IgD-negative memory B cell (primary cell): ENCODE results near the gene CFAP58. TPM values are rescaled to one million over a fixed set of nuclear protein-coding genes. Genes with fewer than 3 reads are reported as not detected.

Source experiments
- H3K27ac Mint-ChIP-seq, 3 donors: one replicate each; pipeline ENCODE4 v1.8.0; 2020 to 2022; ENCODE audit warnings: mild to moderate bottlenecking in 3 of 3, mixed read lengths in 3 of 3, moderate library complexity in 1 of 3
- H3K27me3 Mint-ChIP-seq: one replicate; pipeline ENCODE4 v1.8.0; 2021; ENCODE audit warnings: mixed read lengths
- H3K36me3 Mint-ChIP-seq: one replicate; pipeline ENCODE4 v1.8.0; 2020; ENCODE audit warnings: mild to moderate bottlenecking, mixed read lengths
- H3K4me1 Mint-ChIP-seq, 3 donors: one replicate each; pipeline ENCODE4 v1.8.0; 2020 to 2022; ENCODE audit warnings: mixed read lengths in 3 of 3, mild to moderate bottlenecking in 1 of 3
- H3K4me3 Mint-ChIP-seq, 4 donors: one replicate each; pipeline ENCODE4 v1.8.0; 2020 to 2022; ENCODE audit warnings: mild to moderate bottlenecking in 4 of 4, mixed read lengths in 4 of 4, moderate library complexity in 3 of 4
- H3K9me3 Mint-ChIP-seq, 3 donors: one replicate each; pipeline ENCODE4 v1.8.0; 2020 to 2021; ENCODE audit warnings: mixed read lengths in 3 of 3, mild to moderate bottlenecking in 1 of 3
- polyA plus RNA-seq: library from polyadenylated mRNA; unstranded; fragments of 300-500 nt; fragmentation: Illumina TruSeq; gene quantifications from one replicate; pipeline ENCODE4 v1.2.3, GENCODE V29; 2021

Gene CFAP58
- polyA plus RNA-seq, 1 donor from 2014 or later, result not detected

DNA sequence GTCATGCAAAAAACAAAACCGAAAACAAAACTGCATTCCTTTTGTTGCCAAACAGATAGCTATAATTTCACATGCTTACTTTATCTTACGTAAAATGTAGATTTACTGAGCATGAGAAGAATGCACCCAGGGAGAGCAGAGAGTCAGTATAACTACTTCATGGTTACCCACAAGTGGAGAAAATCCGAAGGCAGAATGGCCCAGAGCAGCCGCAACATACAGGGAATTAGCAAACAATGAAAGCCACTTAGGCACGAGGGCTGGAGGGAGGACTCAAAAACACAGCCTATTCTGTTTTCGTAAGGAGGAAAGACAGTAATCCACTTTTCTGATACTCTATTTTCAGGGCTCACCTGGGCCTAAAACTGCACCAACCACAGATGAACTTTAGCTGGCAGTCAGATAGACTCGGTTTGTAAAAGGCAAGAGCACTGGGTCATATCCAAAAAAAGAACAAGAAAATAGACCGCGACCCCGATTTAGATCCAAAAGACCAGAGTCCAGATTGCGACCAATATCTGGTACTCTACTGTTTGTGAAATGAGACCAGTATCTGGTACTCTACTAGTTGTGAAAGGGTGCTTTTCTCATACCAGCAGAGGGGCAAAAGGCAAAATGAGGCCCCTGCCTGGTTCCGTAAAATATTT, 16.7 kb upstream of the CFAP58 start:
- Mint-ChIP-seq H3K36me3 (no peaks in the 10 kb centered on the region), H3K9me3 (no peaks in the 10 kb centered on the region), H3K4me1 (peaks cover 36 to 40% (median 36%) of the 10 kb centered on the region in 3 donors), H3K27ac (peak overlapping the region; percentile 89 to 97 (median 96)), H3K27me3 (peaks cover 1% of the 10 kb centered on the region), H3K4me3 (peak overlapping the region; percentile 99 to 100 (median 99))

- peaks cover 1% of the 10 kb centered on the region for H3K27me3 Mint-ChIP-seq
- peak overlapping the region; percentile 89 to 97 (median 96) for H3K27ac Mint-ChIP-seq
- H3K4me1 Mint-ChIP-seq, result peaks cover 35 to 38% (median 35%) of the 10 kb centered on the region in 3 donors
- H3K36me3 Mint-ChIP-seq, result no peaks in the 10 kb centered on the region
- peak overlapping the region; percentile 99 to 100 (median 99) for H3K4me3 Mint-ChIP-seq
- no peaks in the 10 kb centered on the region for H3K9me3 Mint-ChIP-seq
Observed at GRCh38 chr10:104337521-104337984, 16.1 kb upstream of the CFAP58 start.

- peak within 1 kb of the TSS; percentile 99 to 100 (median 99) for H3K4me3 Mint-ChIP-seq
Observed at GRCh38 chr10:104337985-104338735, 15.5 kb upstream of the CFAP58 start, which contains the start of gene ITPRIP. ITPRIP (minus strand) TSS chr10:104338465; CDS start chr10:104316051, 22,414 bp downstream.

GRCh38 chr10:104339469-104340110, 14.0 kb upstream of the CFAP58 start:
- peak overlapping the region; percentile 99 to 100 (median 99) for H3K4me3 Mint-ChIP-seq
- peaks cover 1% of the 10 kb centered on the region for H3K27me3 Mint-ChIP-seq
- no peaks in the 10 kb centered on the region for H3K36me3 Mint-ChIP-seq
- H3K4me1 Mint-ChIP-seq, result peaks cover 24 to 27% (median 27%) of the 10 kb centered on the region in 3 donors
- peak overlapping the region; percentile 0 to 99 (median 98) for H3K27ac Mint-ChIP-seq
- H3K9me3 Mint-ChIP-seq, result no peaks in the 10 kb centered on the region

More at GRCh38 chr10:104337985-104338735, 15.5 kb upstream of the CFAP58 start, which contains the start of gene ITPRIP:
- H3K9me3 Mint-ChIP-seq, result no peaks in the 10 kb centered on the region
- no peaks in the 10 kb centered on the region for H3K36me3 Mint-ChIP-seq
- H3K27ac Mint-ChIP-seq, result peak within 1 kb of the TSS; percentile 97 to 99 (median 98)
- H3K27me3 Mint-ChIP-seq, result peaks cover 1% of the 10 kb centered on the region
- peaks cover 30 to 32% (median 30%) of the 10 kb centered on the region in 3 donors for H3K4me1 Mint-ChIP-seq

DNA sequence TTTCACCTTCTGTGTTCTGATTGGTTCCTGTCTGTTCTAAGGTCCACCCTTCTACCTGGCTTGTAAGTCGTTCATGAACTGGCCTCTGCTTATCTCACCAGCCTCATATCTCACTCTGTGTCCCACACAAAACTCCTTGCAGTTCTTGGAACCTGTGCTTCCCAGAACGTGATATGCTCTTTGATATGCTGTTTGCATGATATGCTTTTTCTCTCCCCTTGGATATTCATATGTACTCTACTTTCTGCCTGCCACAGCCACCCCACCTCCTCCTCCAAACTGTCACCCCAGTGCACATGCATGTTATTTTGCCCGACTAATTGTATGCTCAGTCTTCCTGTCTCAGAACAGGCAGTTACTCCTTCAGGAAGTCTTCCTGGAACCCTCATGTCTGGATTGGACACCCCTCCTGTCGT, 13.5 kb upstream of the CFAP58 start:
- Mint-ChIP-seq H3K27ac (peak overlapping the region in 1 of 3 donors; percentile 0), H3K27me3 (peaks cover 1% of the 10 kb centered on the region), H3K4me1 (peaks cover 19 to 22% (median 22%) of the 10 kb centered on the region in 3 donors), H3K36me3 (no peaks in the 10 kb centered on the region), H3K9me3 (no peaks in the 10 kb centered on the region), H3K4me3 (peak overlapping the region; percentile 5 to 99 (median 70))

- H3K27ac Mint-ChIP-seq, result no peak overlapping the region
- peak overlapping the region in 1 of 4 donors; percentile 99 for H3K4me3 Mint-ChIP-seq
- peaks cover 1% of the 10 kb centered on the region for H3K27me3 Mint-ChIP-seq
- no peaks in the 10 kb centered on the region for H3K36me3 Mint-ChIP-seq
- H3K4me1 Mint-ChIP-seq, result peaks cover 16 to 17% (median 17%) of the 10 kb centered on the region in 3 donors
- H3K9me3 Mint-ChIP-seq, result no peaks in the 10 kb centered on the region
Observed at GRCh38 chr10:104340641-104341040, 13.0 kb upstream of the CFAP58 start.

DNA sequence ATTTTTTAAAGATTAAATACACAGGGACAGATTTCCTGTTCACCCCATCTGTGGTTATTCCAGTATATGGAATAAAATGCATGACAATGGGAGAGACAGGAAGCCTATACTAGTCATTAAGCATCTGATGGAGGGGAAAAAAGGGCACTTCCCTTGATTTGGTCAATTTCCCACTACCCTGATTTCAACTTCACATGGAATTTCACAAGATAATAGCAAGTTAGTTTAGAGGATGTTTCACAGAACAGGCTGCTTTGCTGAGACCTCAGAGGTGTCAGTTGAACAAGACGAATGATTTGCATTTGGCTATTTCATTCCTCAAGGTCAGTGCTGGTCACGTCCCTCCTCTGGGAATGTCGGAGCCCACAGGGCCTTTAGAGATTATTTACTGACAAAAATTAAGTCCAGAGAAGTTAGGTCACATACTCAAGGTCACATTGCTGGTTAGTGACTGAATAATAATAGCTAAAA, 10.7 kb upstream of the CFAP58 start:
- H3K36me3 Mint-ChIP-seq, result no peaks in the 10 kb centered on the region

GRCh38 chr10:104344219-104344618, 9.4 kb upstream of the CFAP58 start:
- H3K4me1 Mint-ChIP-seq, result peaks cover 9 to 25% (median 13%) of the 10 kb centered on the region in 3 donors
- H3K36me3 Mint-ChIP-seq, result no peaks in the 10 kb centered on the region
- H3K9me3 Mint-ChIP-seq, result peaks cover 0 to 2% (median 0%) of the 10 kb centered on the region in 3 donors
- no peaks in the 10 kb centered on the region for H3K27me3 Mint-ChIP-seq
- H3K4me3 Mint-ChIP-seq, result no peak overlapping the region
- no peak overlapping the region for H3K27ac Mint-ChIP-seq

More for the DNA sequence above, 10.7 kb upstream of the CFAP58 start:
- Mint-ChIP-seq H3K27me3 (peaks cover 1% of the 10 kb centered on the region), H3K4me3 (peak overlapping the region in 1 of 4 donors; percentile 12), H3K4me1 (peaks cover 7 to 21% (median 11%) of the 10 kb centered on the region in 3 donors), H3K9me3 (peaks cover 0 to 2% (median 0%) of the 10 kb centered on the region in 3 donors), H3K27ac (no peak overlapping the region)

GRCh38 chr10:104345515-104345914, 8.1 kb upstream of the CFAP58 start:
- no peaks in the 10 kb centered on the region for H3K36me3 Mint-ChIP-seq
- peaks cover 9 to 19% (median 10%) of the 10 kb centered on the region in 3 donors for H3K4me1 Mint-ChIP-seq
- H3K27ac Mint-ChIP-seq, result no peak overlapping the region
- no peaks in the 10 kb centered on the region for H3K27me3 Mint-ChIP-seq
- H3K9me3 Mint-ChIP-seq, result peaks cover 0 to 2% (median 0%) of the 10 kb centered on the region in 3 donors
- no peak overlapping the region for H3K4me3 Mint-ChIP-seq

DNA sequence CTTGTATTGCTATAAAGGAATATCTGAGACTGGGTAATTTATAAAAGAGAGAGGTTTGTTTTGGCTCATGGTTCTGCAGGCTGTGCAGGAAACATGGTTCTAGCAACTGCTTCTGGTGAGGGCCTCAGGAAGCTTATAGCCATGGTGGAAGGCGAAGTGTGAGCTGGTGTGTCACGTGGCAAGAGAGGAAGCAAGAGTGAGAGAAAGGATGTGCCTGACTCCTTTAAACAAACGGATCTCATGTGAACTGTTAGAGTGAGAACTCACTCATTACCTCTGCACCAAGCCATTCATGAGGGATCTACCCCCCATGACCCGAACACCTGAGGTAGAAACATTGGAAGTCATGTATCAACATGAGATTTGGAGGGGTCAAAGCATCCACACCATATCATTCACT, 7.7 kb upstream of the CFAP58 start:
- Mint-ChIP-seq H3K4me1 (peaks cover 9 to 19% (median 10%) of the 10 kb centered on the region in 3 donors), H3K9me3 (peaks cover 0 to 2% (median 0%) of the 10 kb centered on the region in 3 donors), H3K4me3 (no peak overlapping the region), H3K36me3 (no peaks in the 10 kb centered on the region), H3K27ac (no peak overlapping the region), H3K27me3 (no peaks in the 10 kb centered on the region)

- Mint-ChIP-seq H3K4me1 (peaks cover 17 to 28% (median 18%) of the 10 kb centered on the region in 3 donors), H3K9me3 (peaks cover 0 to 2% (median 0%) of the 10 kb centered on the region in 3 donors), H3K27ac (peak overlapping the region in 2 of 3 donors; percentile 5 to 65)
Observed at GRCh38 chr10:104347295-104348045, 6.2 kb upstream of the CFAP58 start.

DNA sequence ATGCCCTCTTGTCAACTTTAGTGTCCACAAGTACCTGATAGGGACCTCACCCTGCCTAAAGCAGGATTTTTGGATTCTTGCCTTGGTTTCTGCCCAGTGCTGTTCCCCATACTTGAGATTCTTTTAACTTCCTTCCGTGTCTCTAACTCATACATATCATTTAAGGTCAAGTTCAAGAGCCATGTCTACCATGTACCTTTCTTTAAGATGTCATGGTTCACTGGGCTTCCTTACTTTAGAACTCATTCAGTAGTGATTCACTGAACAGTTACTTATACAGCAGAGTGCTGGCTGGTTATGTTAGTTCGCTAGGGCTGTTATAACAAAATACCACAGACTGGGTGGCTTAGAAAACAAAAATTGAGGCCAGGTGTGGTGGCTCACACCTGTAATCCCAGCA, 5.0 kb upstream of the CFAP58 start:
- peak overlapping the region in 1 of 3 donors; percentile 5 for H3K27ac Mint-ChIP-seq
- H3K36me3 Mint-ChIP-seq, result no peaks in the 10 kb centered on the region
- peaks cover 20 to 34% (median 20%) of the 10 kb centered on the region in 3 donors for H3K4me1 Mint-ChIP-seq
- no peaks in the 10 kb centered on the region for H3K27me3 Mint-ChIP-seq
- H3K4me3 Mint-ChIP-seq, result peak overlapping the region in 1 of 4 donors; percentile 71
- H3K9me3 Mint-ChIP-seq, result peaks cover 0 to 2% (median 0%) of the 10 kb centered on the region in 3 donors

More at GRCh38 chr10:104347295-104348045, 6.2 kb upstream of the CFAP58 start:
- Mint-ChIP-seq H3K36me3 (no peaks in the 10 kb centered on the region), H3K27me3 (no peaks in the 10 kb centered on the region), H3K4me3 (peak overlapping the region in 2 of 4 donors; percentile 11 to 61)

DNA sequence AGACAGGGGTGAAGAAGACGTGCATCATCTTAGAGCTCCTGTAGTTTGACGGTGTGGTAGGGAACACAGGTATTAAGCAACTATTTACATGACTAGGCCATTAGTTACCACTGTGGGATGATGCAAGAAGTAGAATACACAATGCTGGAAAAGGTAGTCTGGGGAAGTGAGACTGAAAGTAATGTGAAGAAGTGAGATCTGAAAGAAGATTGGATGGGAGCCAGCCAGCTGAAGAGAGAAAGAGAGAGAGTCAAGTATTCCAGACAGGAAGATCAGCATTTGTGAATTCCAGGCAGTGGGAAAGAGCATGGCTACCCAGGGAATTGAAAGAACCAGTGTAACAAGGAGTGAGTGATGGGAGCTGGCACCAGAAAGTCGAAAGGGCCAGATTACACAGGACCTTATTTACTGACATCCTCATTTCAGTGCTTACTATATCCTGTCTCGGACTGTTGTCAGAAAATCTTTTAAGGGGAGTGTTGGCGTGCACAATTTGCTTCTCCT, 4.0 kb upstream of the CFAP58 start:
- H3K4me3 Mint-ChIP-seq, result no peak overlapping the region
- peaks cover 20 to 34% (median 20%) of the 10 kb centered on the region in 3 donors for H3K4me1 Mint-ChIP-seq
- no peaks in the 10 kb centered on the region for H3K36me3 Mint-ChIP-seq
- no peaks in the 10 kb centered on the region for H3K27me3 Mint-ChIP-seq
- H3K27ac Mint-ChIP-seq, result no peak overlapping the region
- H3K9me3 Mint-ChIP-seq, result peaks cover 0 to 2% (median 0%) of the 10 kb centered on the region in 3 donors
